Epithelial cell of proximal tubule (primary cell): ENCODE data around the gene ZNF688. TPM values are rescaled to one million over a fixed set of nuclear protein-coding genes. Genes with fewer than 3 reads are reported as not detected.
A peak's percentile ranks its signal among the peaks of the same experiment; 100 is the strongest.

ENCODE experiments used
- DNase-seq: peaks from one replicate; pipeline ENCODE4 v3.0.0-alpha.2; 2011; ENCODE audit warnings: low read depth
- H3K4me3 ChIP-seq: 2 replicates; pipeline ENCODE4 v1.5.1; 2011; ENCODE audit warnings: low read depth, mild to moderate bottlenecking, low read length
- total RNA-seq: library from RNA; depleted of rRNA; stranded (reverse); fragments of >200 nt; gene quantifications from 2 replicates; pipeline ENCODE4 v1.2.3, GENCODE V29; 2015
- TF ChIP-seq, protein P1 (sequence below): conservative IDR thresholded peaks from 2 replicates; pipeline ENCODE4 v1.5.1; 2012; ENCODE audit warnings: low read depth, mild to moderate bottlenecking, low read length

Gene ZNF688
- 8.2 and 9.1 TPM in 2 replicates for total RNA-seq

DNA sequence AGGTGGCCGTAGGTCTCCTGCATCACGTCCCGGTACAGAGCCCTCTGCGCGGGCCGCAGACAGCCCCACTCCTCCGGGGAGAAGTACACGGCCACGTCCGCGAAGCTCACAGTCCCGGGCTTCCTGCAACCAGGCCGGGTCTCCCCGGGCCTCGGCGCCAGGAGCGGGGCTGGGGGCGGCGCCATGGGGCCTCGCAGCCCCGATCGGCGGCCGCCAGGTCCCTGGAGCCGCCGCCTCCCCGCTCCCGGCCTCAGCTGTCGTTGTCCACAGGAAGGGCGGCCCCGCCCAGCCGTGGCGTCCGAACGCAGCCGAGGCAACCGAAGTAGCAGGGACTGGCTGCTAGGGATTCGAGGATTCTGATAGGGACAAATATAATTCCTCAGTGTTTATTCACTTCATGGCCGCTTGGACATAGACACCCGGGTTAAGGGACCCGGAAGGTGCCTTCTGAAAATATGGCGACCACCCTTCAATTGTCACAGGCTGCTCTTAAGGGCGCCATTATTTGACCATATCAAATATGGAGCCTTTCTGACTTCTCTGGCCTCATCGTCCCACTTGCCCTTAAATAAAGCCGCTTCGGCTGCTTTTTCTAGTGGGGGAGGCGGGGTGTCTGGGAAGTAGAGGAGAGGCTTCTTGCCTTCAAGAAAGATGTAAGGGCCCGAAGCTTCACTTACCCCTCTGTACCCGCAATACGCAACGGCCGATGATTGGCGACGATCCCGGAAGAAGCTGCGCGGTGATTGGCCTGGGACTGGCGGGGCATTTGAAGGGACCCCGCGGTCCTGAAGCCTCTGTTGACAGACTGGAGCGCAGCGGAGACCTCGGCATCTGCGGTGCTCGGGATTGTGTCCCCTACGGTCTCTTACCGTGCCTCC, at the start of gene ZNF688:
Gene ZNF688 (minus strand): TSS at position 270 of the 878 bp plus-strand sequence. CDS start 85 bp downstream, at position 185.
- H3K4me3 ChIP-seq: peak within 1 kb of the TSS; percentile 86
- peak; percentile 90 for DNase-seq
- TF ChIP-seq, protein P1, sequence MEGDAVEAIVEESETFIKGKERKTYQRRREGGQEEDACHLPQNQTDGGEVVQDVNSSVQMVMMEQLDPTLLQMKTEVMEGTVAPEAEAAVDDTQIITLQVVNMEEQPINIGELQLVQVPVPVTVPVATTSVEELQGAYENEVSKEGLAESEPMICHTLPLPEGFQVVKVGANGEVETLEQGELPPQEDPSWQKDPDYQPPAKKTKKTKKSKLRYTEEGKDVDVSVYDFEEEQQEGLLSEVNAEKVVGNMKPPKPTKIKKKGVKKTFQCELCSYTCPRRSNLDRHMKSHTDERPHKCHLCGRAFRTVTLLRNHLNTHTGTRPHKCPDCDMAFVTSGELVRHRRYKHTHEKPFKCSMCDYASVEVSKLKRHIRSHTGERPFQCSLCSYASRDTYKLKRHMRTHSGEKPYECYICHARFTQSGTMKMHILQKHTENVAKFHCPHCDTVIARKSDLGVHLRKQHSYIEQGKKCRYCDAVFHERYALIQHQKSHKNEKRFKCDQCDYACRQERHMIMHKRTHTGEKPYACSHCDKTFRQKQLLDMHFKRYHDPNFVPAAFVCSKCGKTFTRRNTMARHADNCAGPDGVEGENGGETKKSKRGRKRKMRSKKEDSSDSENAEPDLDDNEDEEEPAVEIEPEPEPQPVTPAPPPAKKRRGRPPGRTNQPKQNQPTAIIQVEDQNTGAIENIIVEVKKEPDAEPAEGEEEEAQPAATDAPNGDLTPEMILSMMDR: no peak

DNA sequence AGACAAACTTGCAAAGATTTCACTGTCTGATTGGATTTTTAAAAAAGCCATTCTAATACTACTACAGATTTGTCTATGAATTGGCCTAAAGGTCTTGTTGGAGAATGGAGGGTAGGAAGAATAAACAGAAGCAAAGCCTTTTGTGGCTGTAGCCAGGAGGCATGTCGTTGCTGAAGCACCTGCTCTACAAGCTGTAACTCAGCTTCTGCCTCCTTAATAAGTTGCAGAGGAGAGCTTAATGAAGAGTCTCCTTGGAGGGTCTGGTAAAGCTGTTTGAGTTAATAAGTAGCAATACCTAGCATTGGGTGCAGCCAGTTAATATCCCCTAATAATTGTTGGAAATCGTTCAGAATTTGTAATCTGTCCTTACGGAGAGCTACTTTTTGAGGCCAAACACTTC, 48.7 kb upstream of the ZNF688 start:
- TF ChIP-seq, protein P1: no peak
- H3K4me3 ChIP-seq: no peak overlapping the region
- no peak for DNase-seq

DNA sequence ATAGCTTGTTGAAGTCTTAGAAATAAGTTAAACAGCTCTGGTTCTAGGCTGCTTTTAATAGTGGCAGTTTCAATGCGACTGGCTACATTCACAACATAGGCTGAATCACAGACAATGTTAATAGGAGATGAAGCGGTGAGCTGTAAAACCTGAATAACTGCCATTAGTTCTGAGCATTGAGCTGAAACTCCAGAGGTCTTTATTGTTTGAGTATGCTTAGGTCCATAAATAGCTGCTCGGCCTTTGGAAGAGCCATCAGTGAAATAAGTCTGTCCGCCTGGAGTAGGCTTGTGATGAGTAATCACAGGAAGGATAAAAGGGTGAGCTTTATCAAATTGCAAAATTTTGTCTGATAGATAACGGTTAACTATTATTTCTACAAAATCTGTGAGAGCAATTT, 48.1 kb upstream of the ZNF688 start:
- H3K4me3 ChIP-seq: no peak overlapping the region
- TF ChIP-seq, protein P1: no peak
- peak; percentile 83 for DNase-seq

DNA sequence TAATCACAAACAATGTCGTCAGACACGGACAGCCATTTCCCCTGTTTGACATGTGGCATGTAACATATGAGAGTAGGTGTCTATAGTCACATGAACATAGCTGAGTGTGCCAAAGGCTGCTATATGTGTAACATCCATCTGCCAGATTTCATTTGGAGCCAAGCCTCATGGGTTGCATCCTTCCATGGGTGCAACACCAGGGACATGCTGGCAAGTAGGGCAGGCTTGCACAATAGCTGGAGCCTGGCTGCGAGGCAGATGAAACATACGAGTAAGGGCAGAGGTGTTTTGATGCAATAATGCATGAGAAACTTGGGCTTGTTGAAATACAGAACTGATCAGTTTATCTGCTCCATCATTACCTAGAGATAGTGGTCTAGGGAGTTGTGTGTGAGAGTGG, 47.7 kb upstream of the ZNF688 start:
- TF ChIP-seq, protein P1: no peak
- H3K4me3 ChIP-seq: no peak overlapping the region
- DNase-seq: no peak

DNA sequence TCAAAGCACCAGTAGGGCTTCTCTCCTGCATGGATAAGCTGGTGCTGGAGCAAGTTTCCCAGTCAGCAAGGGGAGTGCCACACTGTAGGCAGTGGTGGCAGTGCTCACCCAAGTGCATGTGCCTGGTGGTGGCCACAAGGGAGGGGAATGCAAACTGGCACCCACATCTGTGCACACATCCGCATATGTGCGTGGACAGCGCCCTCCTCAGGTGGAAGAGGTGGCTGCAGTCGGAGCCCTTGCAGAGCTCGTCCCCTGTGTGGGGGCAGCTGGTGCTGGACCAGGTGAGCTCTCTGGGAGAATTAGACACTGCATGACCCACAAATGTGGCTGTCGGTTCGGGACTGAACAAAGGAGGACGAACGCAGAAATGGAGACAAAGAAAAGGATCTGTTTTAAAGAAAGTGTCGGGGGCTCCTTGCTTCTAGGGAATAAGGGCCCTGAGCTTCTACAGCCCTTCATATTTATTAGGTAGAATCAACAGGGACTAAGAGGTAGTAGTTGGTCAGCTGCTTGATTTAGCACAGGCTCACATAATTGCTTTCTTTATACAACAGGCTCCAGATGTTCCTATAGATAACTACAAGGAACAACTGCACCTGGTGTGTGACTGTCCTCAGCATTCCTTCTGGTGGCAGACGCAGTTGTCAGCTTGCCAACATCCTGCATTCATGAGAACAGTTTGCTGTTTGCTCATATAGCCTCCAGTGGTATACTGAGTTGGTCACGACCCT, 44.0 kb upstream of the ZNF688 start:
- no peak for DNase-seq
- H3K4me3 ChIP-seq: no peak overlapping the region

DNA sequence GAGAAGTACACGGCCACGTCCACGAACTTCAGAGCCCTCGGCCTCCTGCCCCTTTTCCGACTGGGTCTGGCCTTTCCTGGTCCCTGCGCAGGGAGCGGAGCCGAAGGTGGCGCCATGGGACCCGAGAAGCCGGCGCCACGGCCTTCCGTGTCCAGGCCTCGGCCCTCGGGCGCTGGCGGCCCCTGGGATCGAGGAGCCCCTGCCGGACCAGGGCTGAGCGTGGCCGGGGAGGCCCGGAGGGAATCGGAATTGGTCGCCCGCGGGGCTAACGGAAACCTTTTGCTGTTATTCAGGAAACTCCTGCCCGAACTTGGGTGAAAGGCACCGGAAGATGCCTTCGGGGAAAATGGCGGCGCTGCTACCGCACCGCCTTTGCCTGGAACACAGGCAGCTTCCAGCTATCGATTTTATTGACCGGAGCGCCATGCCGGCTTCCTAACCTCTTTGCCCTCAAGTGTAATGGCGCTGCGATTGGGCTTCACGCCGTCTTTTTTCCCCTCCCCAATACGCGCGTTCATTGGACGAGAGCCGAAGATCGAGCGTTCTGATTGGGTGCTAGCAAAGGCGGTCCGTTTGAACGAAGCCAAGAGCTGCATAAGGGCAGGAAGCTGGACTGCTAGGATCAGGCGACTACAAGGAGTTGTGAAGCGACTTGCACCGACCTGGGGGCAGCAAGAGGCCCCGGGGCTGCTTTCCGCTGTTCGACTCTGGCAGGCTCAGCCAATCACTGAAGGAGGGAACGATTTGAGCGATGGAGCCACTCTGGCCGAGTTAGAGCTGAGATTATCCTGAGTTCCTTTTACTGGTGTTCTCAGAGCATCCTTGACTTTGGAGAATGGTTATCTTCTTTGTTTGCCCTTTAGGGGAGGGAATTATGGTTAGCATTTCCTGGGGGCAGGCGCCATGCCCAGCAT, 38.7 kb upstream of the ZNF688 start, which contains the start of gene ZNF689:
Gene ZNF689 (minus strand): TSS at position 464 of the 914 bp plus-strand sequence. CDS start 348 bp downstream, at position 116.
- TF ChIP-seq, protein P1: no peak
- peak within 1 kb of the TSS; percentile 81 for H3K4me3 ChIP-seq
- peak; percentile 85 for DNase-seq

More for the DNA sequence above, 44.0 kb upstream of the ZNF688 start:
- TF ChIP-seq, protein P1: peak; percentile 66
